ENCODE results near the gene IGSF9. TPM values are rescaled to one million over a fixed set of nuclear protein-coding genes. Genes with fewer than 3 reads are reported as not detected.

Gene IGSF9
- total RNA-seq, 1 donor from 2014 or later, result 2.2 TPM

- H3K9me3 ChIP-seq, result no peaks in the 10 kb centered on the region
- H3K27ac ChIP-seq, result no peak overlapping the region
- ATAC-seq (no peak), DNase-seq (peak; percentile 46)
- no peak for TF ChIP-seq CTCF (IDR thresholded peaks at IDR 0.05)
- peaks cover 8% of the 10 kb centered on the region for H3K4me1 ChIP-seq
- H3K4me3 ChIP-seq, result no peak overlapping the region
- no peaks in the 10 kb centered on the region for H3K27me3 ChIP-seq
- intact Hi-C loops (cut with DNase I), result no loop called here
- H3K36me3 ChIP-seq, result no peaks in the 10 kb centered on the region
Measured at GRCh38 chr1:159930634-159931033, 14.8 kb downstream of the IGSF9 start.

GRCh38 chr1:159930216-159930615 lies 15.2 kb downstream of the IGSF9 start:
- H3K27ac ChIP-seq, result no peak overlapping the region
- H3K27me3 ChIP-seq, result no peaks in the 10 kb centered on the region
- intact Hi-C loops (cut with DNase I), result no loop called here
- no peaks in the 10 kb centered on the region for H3K36me3 ChIP-seq
- TF ChIP-seq CTCF (IDR thresholded peaks at IDR 0.05), result no peak
- H3K4me1 ChIP-seq, result peaks cover 8% of the 10 kb centered on the region
- peak; percentile 51 for DNase-seq
- H3K9me3 ChIP-seq, result no peaks in the 10 kb centered on the region
- no peak for ATAC-seq
- no peak overlapping the region for H3K4me3 ChIP-seq

- Histone ChIP-seq H3K27me3 (no peaks in the 10 kb centered on the region), H3K27ac (no peak overlapping the region), H3K4me3 (no peak overlapping the region), H3K9me3 (no peaks in the 10 kb centered on the region), H3K36me3 (no peaks in the 10 kb centered on the region), H3K4me1 (peaks cover 8% of the 10 kb centered on the region)
- DNase-seq (peak; percentile 67), ATAC-seq (no peak)
- intact Hi-C loops (cut with DNase I), result no loop called here
- TF ChIP-seq CTCF (IDR thresholded peaks at IDR 0.05), result no peak
Measured at GRCh38 chr1:159929155-159930051, 16.0 kb downstream of the IGSF9 start.

- no peak for ATAC-seq
- peaks cover 8% of the 10 kb centered on the region for H3K4me1 ChIP-seq
- no peaks in the 10 kb centered on the region for H3K36me3 ChIP-seq
- no peaks in the 10 kb centered on the region for H3K27me3 ChIP-seq
- no peak for TF ChIP-seq CTCF (IDR thresholded peaks at IDR 0.05)
- DNase-seq, result peak; percentile 63
- intact Hi-C loops (cut with DNase I), result no loop called here
- H3K4me3 ChIP-seq, result no peak overlapping the region
- no peak overlapping the region for H3K27ac ChIP-seq
- no peaks in the 10 kb centered on the region for H3K9me3 ChIP-seq
Measured at GRCh38 chr1:159928491-159929050, 16.8 kb downstream of the IGSF9 start.

- TF ChIP-seq CTCF (IDR thresholded peaks at IDR 0.05), result no peak
- Histone ChIP-seq H3K27ac (no peak overlapping the region), H3K4me1 (peaks cover 11% of the 10 kb centered on the region), H3K27me3 (no peaks in the 10 kb centered on the region), H3K9me3 (no peaks in the 10 kb centered on the region), H3K4me3 (no peak overlapping the region), H3K36me3 (no peaks in the 10 kb centered on the region)
- ATAC-seq (no peak), DNase-seq (peak; percentile 48)
- intact Hi-C loops (cut with DNase I), result no loop called here
Measured at GRCh38 chr1:159927849-159928431, 17.5 kb downstream of the IGSF9 start.
